Spleen (tissue), 11 donors: Measurements from ENCODE around the gene SEC61A1. TPM values are rescaled to one million over a fixed set of nuclear protein-coding genes. Genes with fewer than 3 reads are reported as not detected.
A peak's percentile ranks its signal among the peaks of the same experiment; 100 is the strongest.

ENCODE experiments used
- DNase-seq: peaks from one replicate; pipeline ENCODE4 v3.0.0-alpha.2; 2020
- H3K27ac ChIP-seq, 8 donors: fragments of 200-600 bp; sonication (generic) in 7 of 8; 1 replicate in 4 of 8; 2 replicates in 4 of 8; pipeline versions ENCODE4 v1.5.0 to v1.8.0; 2016 to 2021; ENCODE audit warnings: inconsistent platforms in 4 of 8, mild to moderate bottlenecking in 4 of 8, moderate library complexity in 1 of 8
- H3K27me3 ChIP-seq, 7 donors: fragments of 200-600 bp; sonication (generic) in 6 of 7; replicated peaks in 1 of 7; 1 replicate in 4 of 7; 2 replicates in 3 of 7; pipeline versions ENCODE4 v1.5.0 to v1.8.0; 2016 to 2021; ENCODE audit warnings: inconsistent platforms in 3 of 7, mild to moderate bottlenecking in 1 of 7
- H3K36me3 ChIP-seq, 6 donors: fragments of 200-600 bp; sonication (generic) in 5 of 6; 1 replicate in 4 of 6; 2 replicates in 2 of 6; pipeline versions ENCODE4 v1.5.0 to v1.8.0; 2016 to 2021; ENCODE audit warnings: inconsistent platforms in 2 of 6
- H3K4me1 ChIP-seq, 6 donors: fragments of 200-600 bp; sonication (generic) in 5 of 6; 1 replicate in 3 of 6; 2 replicates in 3 of 6; pipeline versions ENCODE4 v1.5.0 to v1.8.0; 2016 to 2021; ENCODE audit warnings: inconsistent platforms in 3 of 6
- H3K4me3 ChIP-seq, 8 donors: fragments of 200-600 bp; sonication (generic) in 7 of 8; 1 replicate in 4 of 8; 2 replicates in 4 of 8; pipeline versions ENCODE4 v1.5.0 to v1.8.0; 2016 to 2021; ENCODE audit warnings: inconsistent platforms in 4 of 8, mild to moderate bottlenecking in 4 of 8, moderate library complexity in 2 of 8
- H3K9me3 ChIP-seq, 8 donors: fragments of 200-600 bp; sonication (generic) in 7 of 8; 1 replicate in 4 of 8; 2 replicates in 4 of 8; pipeline versions ENCODE4 v1.5.0 to v1.8.0; 2016 to 2021; ENCODE audit warnings: inconsistent platforms in 4 of 8
- POLR2A ChIP-seq, 3 donors: fragments of 450-650 bp; IDR thresholded peaks; one replicate each; pipeline ENCODE4 v1.5.1; 2017; ENCODE audit warnings: antibody characterized with exemption in 3 of 3, mild to moderate bottlenecking in 1 of 3
- POLR2AphosphoS5 ChIP-seq, 3 donors: sonication (generic); formaldehyde crosslinking; IDR thresholded peaks; one replicate each; pipeline ENCODE4 v1.5.1; 2017; ENCODE audit warnings: antibody characterized with exemption in 3 of 3
- WGBS, 5 donors: extraction: QIAGEN DNeasy Blood & Tissue Kit in 3 of 5; methylation state at CpG; one replicate each; pipeline versions ENCODE4 v1.1.5 to v1.1.7; 2013 to 2018; 5-methylcytosine and 5-hydroxymethylcytosine counted together
- intact Hi-C: fragments of 100-400 bp; cut with DNase I; formaldehyde crosslinking; loops from one replicate; pipeline ENCODE4 v1.15.0; 2023; ENCODE audit warnings: low total_unique reads
- polyA plus RNA-seq, 3 donors: library from polyadenylated mRNA; stranded (reverse); fragments of 200-250 nt; gene quantifications; one replicate each; pipeline ENCODE4 v1.2.1, GENCODE V29; 2013
- total RNA-seq, 7 donors: library from RNA; depleted of rRNA in 3 of 7; stranded (reverse); fragments of >200 nt in 3 of 7; fragmentation: NEBNext Ultra II Directional in 4 of 7; extraction: Animal tissue kit (Norgen Biotek cat#: 25700) in 4 of 7; gene quantifications; one replicate each; pipeline versions ENCODE4 v1.1.0 to v1.2.1, GENCODE V29; 2016 to 2021
- TF ChIP-seq, protein P1 (sequence below), 11 experiments: fragments of 200-600 bp in 7 of 11; fragments of 450-650 bp in 4 of 11; sonication (generic) in 4 of 11; IDR thresholded peaks in 8 of 11; conservative IDR thresholded peaks in 3 of 11; 1 replicate in 7 of 11; 2 replicates in 4 of 11; pipeline versions ENCODE4 v1.4.0 to v1.8.0; 2016 to 2021; ENCODE audit warnings: antibody characterized with exemption in 11 of 11, inconsistent platforms in 4 of 11, mild to moderate bottlenecking in 1 of 11
- donor health status: healthy with polysubstance abuse.
- donor health status: DM: no; HTN: no; CAD: no; lungs with moderate emphysema.
- donor health status: DM: no; HTN: no; CAD: no.
- donor health status: Bipolar disorder and iron deficiency.
- donor health status: healthy.
- donor health status: DM: no; HTN: no; CAD: no.
- donor health status: DM: yes; HTN: yes; CAD: no.

The SEC61A1 gene
- total and polyA plus RNA-seq, 10 donors = 49.0 to 136 (median 114) TPM

DNA sequence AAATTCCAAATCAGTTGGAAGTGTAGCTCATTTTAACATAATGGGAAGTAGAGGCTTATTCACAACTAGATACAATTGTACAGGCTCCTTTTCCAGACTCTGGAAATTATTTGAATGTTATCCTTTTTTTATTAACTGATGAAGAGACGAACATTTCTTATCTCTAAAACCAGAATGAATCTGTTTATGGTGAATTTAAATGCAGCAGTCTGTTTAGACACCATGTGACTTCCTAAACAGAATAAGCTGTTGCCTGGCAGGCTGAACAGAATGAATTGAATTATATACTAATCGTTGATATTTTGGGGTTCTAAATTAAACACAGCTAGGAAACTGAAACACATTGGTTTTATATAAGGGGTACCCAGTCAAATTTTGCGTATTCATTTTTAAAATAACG, 4.0 kb downstream of the SEC61A1 start:
- TF ChIP-seq, protein P1, sequence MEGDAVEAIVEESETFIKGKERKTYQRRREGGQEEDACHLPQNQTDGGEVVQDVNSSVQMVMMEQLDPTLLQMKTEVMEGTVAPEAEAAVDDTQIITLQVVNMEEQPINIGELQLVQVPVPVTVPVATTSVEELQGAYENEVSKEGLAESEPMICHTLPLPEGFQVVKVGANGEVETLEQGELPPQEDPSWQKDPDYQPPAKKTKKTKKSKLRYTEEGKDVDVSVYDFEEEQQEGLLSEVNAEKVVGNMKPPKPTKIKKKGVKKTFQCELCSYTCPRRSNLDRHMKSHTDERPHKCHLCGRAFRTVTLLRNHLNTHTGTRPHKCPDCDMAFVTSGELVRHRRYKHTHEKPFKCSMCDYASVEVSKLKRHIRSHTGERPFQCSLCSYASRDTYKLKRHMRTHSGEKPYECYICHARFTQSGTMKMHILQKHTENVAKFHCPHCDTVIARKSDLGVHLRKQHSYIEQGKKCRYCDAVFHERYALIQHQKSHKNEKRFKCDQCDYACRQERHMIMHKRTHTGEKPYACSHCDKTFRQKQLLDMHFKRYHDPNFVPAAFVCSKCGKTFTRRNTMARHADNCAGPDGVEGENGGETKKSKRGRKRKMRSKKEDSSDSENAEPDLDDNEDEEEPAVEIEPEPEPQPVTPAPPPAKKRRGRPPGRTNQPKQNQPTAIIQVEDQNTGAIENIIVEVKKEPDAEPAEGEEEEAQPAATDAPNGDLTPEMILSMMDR (IDR thresholded peaks at IDR 0.05 in 8 of 11, conservative IDR thresholded peaks at IDR 0.05 in 3 of 11) = no peak
- TF ChIP-seq POLR2AphosphoS5 (IDR thresholded peaks at IDR 0.05) (no peak), POLR2A (IDR thresholded peaks at IDR 0.05) (no peak)
- peaks cover 21 to 53% (median 38%) of the 10 kb centered on the region in 6 donors for H3K4me1 ChIP-seq
- WGBS, 5 donors = 37 to 90% (median 86%) methylated on average over 4 of the region's 4 CpGs
- DNase-seq = no peak
- no peaks in the 10 kb centered on the region for H3K9me3 ChIP-seq
- H3K4me3 ChIP-seq = no peak overlapping the region
- no peak overlapping the region for H3K27ac ChIP-seq
- H3K36me3 ChIP-seq = peaks cover 3 to 79% (median 57%) of the 10 kb centered on the region in 6 donors
- no peaks in the 10 kb centered on the region for H3K27me3 ChIP-seq
- intact Hi-C loops = no loop called here

- DNase-seq = no peak
- TF ChIP-seq POLR2AphosphoS5 (IDR thresholded peaks at IDR 0.05) = no peak
- no peak for TF ChIP-seq POLR2A (IDR thresholded peaks at IDR 0.05)
- TF ChIP-seq, protein P1 (IDR thresholded peaks at IDR 0.05 in 8 of 11, conservative IDR thresholded peaks at IDR 0.05 in 3 of 11) = no peak
- H3K36me3 ChIP-seq = peaks cover 11 to 100% (median 94%) of the 10 kb centered on the region in 6 donors
- 84 to 95% (median 89%) methylated on average over 11 of the region's 11 CpGs for WGBS, 5 donors
- no peak overlapping the region for H3K4me3 ChIP-seq
- no peaks in the 10 kb centered on the region for H3K27me3 ChIP-seq
- no peak overlapping the region for H3K27ac ChIP-seq
- H3K4me1 ChIP-seq = peaks cover 0 to 23% (median 4%) of the 10 kb centered on the region in 6 donors
- intact Hi-C loops = no loop called here
- no peaks in the 10 kb centered on the region for H3K9me3 ChIP-seq
These were observed 8.5 kb downstream of the SEC61A1 start for GRCh38 chr3:128060473-128061381.

DNA sequence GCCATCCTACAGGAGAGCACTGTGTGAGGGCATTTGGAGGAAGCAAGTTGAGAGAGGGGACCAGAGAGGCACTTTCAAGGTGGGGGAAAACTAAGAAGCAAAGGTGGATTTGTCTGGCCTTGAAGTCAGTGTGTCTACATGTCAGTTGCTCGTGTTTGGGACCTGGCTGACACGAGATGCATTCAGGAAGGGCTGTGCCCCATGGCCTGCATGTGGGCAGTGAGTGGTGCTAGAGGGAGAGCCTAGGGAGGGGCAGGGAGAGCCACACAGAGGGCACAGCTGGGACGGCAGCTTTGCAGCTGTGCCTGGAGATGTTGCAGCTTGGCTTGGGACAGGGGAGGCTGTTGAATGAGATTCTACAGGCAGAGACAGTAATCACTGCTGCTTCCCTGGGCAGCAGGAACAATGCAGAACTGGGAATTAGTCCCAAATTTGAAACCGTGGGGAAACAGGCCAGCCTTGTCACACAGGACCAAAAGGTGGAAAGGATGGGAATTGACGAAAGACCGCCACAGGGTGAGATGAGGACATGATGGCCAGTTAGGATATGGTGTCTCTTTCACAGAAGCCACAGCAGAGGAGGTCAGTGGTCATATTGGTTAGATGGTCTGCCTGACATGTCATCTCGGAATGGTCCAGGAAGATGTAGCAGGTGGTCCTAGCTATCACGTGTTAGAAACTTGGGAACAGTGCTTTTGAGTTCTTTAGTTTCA, 10.0 kb downstream of the SEC61A1 start:
- H3K27me3 ChIP-seq = no peaks in the 10 kb centered on the region
- H3K4me1 ChIP-seq = peaks cover 0 to 10% (median 0%) of the 10 kb centered on the region in 6 donors
- H3K9me3 ChIP-seq = no peaks in the 10 kb centered on the region
- peaks cover 11 to 100% (median 97%) of the 10 kb centered on the region in 6 donors for H3K36me3 ChIP-seq
- intact Hi-C loops = no loop called here
- TF ChIP-seq POLR2A (IDR thresholded peaks at IDR 0.05) = no peak
- peak in 2 of 3 donors; percentile 42 to 44 for TF ChIP-seq POLR2AphosphoS5 (IDR thresholded peaks at IDR 0.05)
- no peak overlapping the region for H3K27ac ChIP-seq
- WGBS, 5 donors = 67 to 79% (median 78%) methylated on average over 8 of the region's 8 CpGs
- H3K4me3 ChIP-seq = no peak overlapping the region
- no peak for DNase-seq

- TF ChIP-seq POLR2AphosphoS5 (IDR thresholded peaks at IDR 0.05) (no peak), POLR2A (IDR thresholded peaks at IDR 0.05) (no peak)
- intact Hi-C loops = no loop called here
- H3K27me3 ChIP-seq = no peaks in the 10 kb centered on the region
These were observed 11.6 kb downstream of the SEC61A1 start for GRCh38 chr3:128063865-128064264.

More at GRCh38 chr3:128063865-128064264, 11.6 kb downstream of the SEC61A1 start:
- peaks cover 0 to 9% (median 0%) of the 10 kb centered on the region in 6 donors for H3K4me1 ChIP-seq
- WGBS, 5 donors = 94 to 100% (median 97%) methylated on average over 2 of the region's 2 CpGs
- H3K36me3 ChIP-seq = peaks cover 11 to 100% (median 100%) of the 10 kb centered on the region in 6 donors
- H3K9me3 ChIP-seq = no peaks in the 10 kb centered on the region
- DNase-seq = no peak
- H3K4me3 ChIP-seq = no peak overlapping the region
- no peak overlapping the region for H3K27ac ChIP-seq
